Uterus (tissue), 2 donors: Measurements from ENCODE around the gene S100A8.

Source experiments
- CTCF ChIP-seq, 4 experiments: fragments of 200-600 bp in 2 of 4; fragments of 450-650 bp in 2 of 4; sonication (generic) in 2 of 4; IDR thresholded peaks; one replicate each; pipeline ENCODE4 v1.5.1; 2016 to 2019; ENCODE audit warnings: antibody characterized with exemption in 4 of 4, mild to moderate bottlenecking in 2 of 4, moderate library complexity in 1 of 4
- POLR2A ChIP-seq, 2 donors: fragments of 450-650 bp; IDR thresholded peaks; one replicate each; pipeline ENCODE4 v1.6.1; 2016; ENCODE audit warnings: antibody characterized with exemption in 2 of 2, mild to moderate bottlenecking in 1 of 2, moderate library complexity in 1 of 2

GRCh38 chr1:153389401-153389800 lies 1.5 kb downstream of the S100A8 start:
- TF ChIP-seq CTCF (IDR thresholded peaks at IDR 0.05) (no peak), POLR2A (IDR thresholded peaks at IDR 0.05) (no peak)
